DMS153 treated with DMSO at 0.1 percent for 48 hours (cell line): ENCODE measurements around the gene PARP9.
A peak's percentile ranks its signal among the peaks of the same experiment; 100 is the strongest.

Experiments
- DNase-seq: peaks from one replicate; lab custom pipeline; 2025; ENCODE audit not compliant: unreplicated experiment; lab: John Stamatoyannopoulos, UW

PARP9 gene

DNA sequence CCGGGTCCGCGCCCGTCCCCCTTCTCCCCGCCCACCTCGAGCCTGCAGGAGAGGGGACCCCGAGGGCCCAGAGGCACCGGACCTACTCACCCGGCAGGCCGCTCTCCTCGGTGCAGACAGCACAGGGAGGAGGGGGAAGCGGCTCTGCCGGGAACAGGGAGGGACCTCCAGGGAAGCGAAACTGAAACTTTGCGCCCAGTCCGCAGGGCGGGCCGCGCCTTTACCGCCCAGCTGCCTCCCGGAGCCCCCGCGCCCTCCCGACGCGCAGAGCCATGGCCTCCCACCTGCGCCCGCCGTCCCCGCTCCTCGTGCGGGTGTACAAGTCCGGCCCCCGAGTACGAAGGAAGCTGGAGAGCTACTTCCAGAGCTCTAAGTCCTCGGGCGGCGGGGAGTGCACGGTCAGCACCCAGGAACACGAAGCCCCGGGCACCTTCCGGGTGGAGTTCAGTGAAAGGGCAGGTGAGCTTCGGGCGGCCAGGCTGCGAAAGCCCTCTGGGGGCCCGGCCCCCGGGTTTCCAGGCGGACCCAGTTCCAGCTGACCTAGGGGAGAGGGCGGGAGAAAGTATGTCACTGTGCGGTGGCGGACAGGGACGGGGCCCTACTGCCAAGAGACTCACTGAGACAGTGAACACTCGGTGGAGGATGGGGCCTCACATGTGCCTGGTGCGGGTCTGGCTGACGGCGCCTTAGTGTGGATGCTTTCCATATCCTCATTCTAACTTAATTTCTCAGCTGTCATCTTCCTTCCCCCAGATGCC lies at the start of gene PARP9, which contains the start of gene DTX3L:
Gene PARP9 (minus strand): TSS at position 146 of the 758 bp plus-strand sequence. CDS start 4,680 bp downstream, outside the sequence.
Gene DTX3L (plus strand): TSS at position 184 of the 758 bp plus-strand sequence. CDS start 89 bp downstream, at position 273.
- DNase-seq, result peak; percentile 47

GRCh38 chr3:122612696-122613095 lies 48.6 kb upstream of the PARP9 start:
- DNase-seq, result no peak

- DNase-seq, result no peak
Observed at GRCh38 chr3:122609798-122610559, 45.9 kb upstream of the PARP9 start.

- no peak for DNase-seq
Observed at GRCh38 chr3:122608916-122609315, 44.8 kb upstream of the PARP9 start.

- DNase-seq, result no peak
Observed at GRCh38 chr3:122606330-122606729, 42.2 kb upstream of the PARP9 start.

- no peak for DNase-seq
Observed at GRCh38 chr3:122603056-122603455, 39.0 kb upstream of the PARP9 start.

DNA sequence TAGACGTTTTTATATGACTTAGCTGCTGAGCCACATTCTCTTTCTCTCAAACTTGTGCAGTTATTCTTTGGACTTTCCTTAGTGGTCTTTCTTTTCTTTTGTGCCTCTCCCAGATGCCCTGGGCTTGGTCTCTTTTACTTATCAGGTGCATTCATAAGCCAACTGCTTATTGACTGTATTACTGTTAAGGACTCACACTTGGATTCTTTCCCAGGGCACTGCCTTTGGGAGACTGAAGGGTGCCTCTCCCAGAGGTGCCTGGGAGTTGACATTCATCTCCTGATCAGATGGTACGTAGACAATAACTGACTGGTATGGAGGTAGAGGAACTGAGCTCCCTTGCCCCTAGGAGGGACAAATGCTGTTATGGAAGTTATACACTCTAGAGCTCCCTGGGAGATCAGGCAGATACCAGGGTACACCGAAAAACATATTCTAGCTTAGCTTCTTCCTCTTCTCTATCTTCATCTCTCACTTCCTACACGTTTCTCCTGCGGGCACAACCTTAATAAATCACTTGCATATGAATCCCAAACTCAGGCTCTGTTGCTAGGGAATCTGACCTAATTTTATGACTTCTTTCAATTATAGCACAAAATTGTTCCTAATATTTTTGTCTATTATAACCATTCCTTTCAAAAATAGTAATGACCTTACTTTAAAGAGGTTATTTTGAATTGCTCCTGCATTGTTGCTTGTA lies 38.1 kb upstream of the PARP9 start:
- no peak for DNase-seq

- no peak for DNase-seq
Observed at GRCh38 chr3:122598556-122598955, 34.5 kb upstream of the PARP9 start.

DNA sequence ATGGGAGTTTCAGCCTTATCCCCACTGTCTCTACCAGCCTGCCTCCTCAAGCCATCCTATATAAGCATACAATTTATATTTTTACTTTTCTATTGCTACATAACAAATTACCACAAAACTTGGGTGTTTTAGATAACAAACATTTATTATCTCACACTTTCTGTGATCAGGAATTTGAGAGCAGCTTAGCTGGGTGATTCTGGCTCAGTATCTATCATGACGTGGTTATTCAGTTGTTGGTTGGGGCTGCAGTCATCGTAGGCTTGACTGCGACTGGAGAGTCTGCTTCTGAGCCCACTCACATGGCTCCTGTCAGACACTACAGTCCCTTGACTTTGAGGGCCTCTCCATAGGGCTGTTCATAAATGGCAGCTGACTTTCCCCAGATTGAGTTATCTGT lies 34.1 kb upstream of the PARP9 start:
- no peak for DNase-seq

- no peak for DNase-seq
Observed at GRCh38 chr3:122594025-122594424, 29.9 kb upstream of the PARP9 start.

DNA sequence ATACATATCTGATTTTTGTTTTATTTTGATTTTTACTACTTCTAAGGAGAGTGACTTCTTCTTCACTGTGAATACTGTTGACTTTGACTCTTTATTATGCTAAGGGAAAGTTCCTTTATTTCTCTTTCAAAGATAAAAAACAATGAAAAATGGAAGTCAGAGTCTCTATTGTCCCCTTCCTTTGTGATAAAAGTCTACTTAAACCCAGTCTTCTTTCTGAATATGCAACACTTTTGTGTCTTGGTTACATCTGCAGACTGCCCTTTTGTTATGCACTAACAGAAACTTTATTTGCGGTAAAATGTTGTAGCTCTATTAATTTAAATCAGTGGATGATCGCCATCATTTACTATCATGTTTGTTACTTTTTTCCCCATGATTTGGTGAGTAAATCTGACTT lies 26.5 kb upstream of the PARP9 start:
- no peak for DNase-seq

DNA sequence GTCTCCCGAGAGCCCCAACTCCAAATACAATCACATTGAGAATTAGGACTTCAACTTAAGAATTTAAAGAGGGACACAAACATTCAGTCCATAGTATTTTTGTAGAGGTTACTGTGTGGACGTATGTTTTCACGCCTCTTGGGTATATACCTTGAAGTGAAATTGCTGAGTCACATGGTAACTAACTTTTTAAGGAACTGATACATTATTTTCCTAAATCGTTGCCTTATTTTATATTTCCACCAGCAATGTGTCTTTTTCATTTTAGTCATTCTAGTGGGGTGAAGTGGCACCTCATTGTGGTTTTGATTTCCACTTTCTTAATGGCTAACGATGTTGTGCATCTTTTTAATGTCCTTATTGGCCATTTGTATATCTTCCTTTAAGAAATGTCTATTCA lies 25.2 kb upstream of the PARP9 start:
- DNase-seq, result no peak

- DNase-seq, result no peak
Observed at GRCh38 chr3:122587572-122587971, 23.5 kb upstream of the PARP9 start.

DNA sequence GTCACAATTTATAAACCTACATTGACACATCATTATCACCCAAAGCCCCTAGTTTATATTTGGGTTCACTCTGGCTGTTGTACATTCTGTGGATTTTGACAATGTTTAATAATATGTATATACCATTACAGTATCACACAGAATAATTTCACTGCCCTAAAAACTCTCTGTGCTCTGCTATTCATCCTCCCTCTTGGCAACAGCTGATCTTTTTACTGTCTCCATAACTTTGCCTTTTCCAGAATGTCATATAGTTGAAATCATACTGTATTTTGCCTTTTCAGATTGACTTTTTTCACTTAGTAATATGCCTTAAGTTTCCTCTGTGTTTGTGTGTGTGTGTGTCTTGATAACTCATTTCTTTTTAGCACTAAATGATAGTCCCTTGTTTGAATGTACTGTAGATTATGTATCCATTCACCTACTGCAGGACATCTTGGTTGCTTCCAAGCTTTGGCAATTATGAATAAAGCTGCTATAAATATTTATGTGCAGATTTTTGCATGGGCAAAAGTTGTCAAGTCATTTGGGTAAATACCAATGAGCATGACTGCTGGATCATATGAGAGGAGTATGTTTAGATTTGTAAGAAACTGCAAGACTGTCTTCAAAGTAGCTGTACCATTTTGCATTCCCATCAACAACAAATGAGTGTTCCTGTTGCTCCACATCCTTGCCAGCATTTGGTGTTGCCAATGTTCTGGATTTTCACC lies 22.8 kb upstream of the PARP9 start:
- DNase-seq, result no peak

DNA sequence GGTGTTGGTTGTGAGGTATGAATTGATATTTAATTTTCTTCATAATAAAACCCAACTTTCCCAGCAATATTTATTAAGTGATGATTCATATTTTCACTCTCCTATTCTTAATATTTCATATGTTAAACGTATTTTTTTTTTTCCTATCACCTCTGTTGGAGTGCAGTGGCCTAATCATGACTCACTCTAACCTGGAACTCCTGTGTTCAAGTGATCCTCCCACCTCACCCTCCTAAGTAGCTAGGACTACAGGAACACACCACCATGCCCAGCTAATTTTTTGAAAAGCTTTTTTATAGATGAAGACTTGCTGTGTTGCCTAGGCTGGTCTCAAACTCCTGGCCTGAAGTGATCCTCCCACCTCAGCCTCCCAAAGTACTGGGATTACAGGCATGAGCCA lies 22.0 kb upstream of the PARP9 start:
- no peak for DNase-seq

- DNase-seq, result no peak
Observed at GRCh38 chr3:122582390-122582789, 18.3 kb upstream of the PARP9 start.

DNA sequence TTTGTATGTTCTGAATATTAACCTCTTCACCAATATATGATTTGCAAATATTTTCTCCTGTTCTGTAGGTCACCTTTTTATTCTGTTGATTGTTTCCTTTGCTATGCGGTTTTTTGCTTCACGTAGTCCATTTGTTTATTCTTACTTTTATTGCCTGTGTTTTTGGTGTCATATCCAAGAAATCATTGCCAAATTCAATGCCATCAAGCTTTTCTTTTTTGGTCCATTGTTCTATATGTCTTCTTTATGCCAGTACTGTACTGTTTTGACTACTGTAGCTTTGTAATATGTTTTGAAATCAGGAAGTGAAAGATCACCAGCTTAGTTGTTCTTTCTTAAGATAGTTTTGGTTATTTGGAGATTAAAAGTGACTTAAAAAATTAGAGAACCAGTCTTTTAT lies 17.5 kb upstream of the PARP9 start:
- no peak for DNase-seq

DNA sequence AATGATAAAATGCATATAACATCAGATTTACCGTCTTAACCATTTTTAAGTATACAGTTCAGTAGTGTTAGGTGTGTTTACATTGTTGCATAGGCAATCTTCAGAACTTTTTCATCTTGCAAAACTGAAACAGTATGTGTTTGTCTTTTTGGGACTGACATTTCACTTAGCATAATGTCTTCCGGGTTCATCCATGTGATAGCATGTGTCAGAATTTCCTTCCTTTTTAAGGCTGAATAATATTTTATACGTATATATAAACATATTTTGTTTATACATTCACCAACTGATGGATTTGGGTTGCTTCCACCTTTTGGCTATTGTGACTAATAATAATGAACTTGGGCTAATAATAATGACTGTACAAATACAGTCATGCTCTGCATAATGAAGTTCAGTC lies 16.4 kb upstream of the PARP9 start:
- no peak for DNase-seq

GRCh38 chr3:122578069-122578740 lies 14.1 kb upstream of the PARP9 start:
- no peak for DNase-seq

DNA sequence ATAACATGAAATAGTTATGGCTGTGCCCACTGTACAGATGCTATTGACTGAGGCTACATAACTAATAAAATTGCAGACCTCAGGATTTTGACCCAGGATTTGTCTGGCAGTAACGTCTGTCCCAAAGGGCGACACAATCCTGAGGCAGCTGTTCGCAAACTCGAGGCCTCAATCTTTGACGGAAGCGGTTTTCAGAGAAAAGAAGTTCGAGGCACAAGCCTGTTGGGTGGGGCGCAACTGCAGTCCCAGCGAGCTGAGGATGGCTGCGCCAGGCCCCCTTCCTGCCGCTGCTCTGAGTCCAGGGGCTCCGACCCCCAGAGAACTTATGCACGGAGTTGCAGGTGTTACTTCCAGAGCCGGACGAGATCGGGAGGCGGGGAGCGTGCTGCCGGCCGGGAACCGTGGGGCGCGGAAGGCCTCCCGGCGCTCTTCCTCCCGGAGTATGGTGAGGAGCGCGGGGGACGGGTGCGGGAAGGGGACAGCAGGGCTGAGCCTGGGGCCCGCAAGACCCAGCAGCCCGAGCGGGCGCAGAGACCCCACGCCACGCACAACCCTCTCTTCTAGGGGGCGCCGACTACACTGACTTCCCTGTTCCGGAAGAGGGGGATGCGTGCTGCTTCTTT lies 13.4 kb upstream of the PARP9 start, which contains the start of gene PARP15:
Gene PARP15 (plus strand): TSS at position 242 of the 623 bp plus-strand sequence. CDS start 18 bp downstream, at position 260.
- no peak for DNase-seq
